Trophoblast cell (in vitro differentiated cells and primary cell): ENCODE results near the gene TACC3.

Experiments used
- DNase-seq, 2 donors: peaks; one replicate each; pipeline ENCODE4 v3.0.0-alpha.2; 2016
- H2AFZ ChIP-seq: 2 replicates; pipeline ENCODE4 v1.6.1; 2013; ENCODE audit warnings: low read length, moderate library complexity, mild to moderate bottlenecking; ENCODE audit not compliant: insufficient read depth, poor library complexity
- H2AK5ac ChIP-seq: 2 replicates; pipeline ENCODE4 v1.6.1; 2013; ENCODE audit warnings: mild to moderate bottlenecking, low read length
- H2BK120ac ChIP-seq: 2 replicates; pipeline ENCODE4 v1.6.1; 2013; ENCODE audit warnings: low read length, mild to moderate bottlenecking, moderate library complexity; ENCODE audit not compliant: insufficient read depth, poor library complexity
- H2BK12ac ChIP-seq: 2 replicates; pipeline ENCODE4 v1.6.1; 2013; ENCODE audit warnings: mild to moderate bottlenecking, low read length, moderate library complexity
- H2BK5ac ChIP-seq: 2 replicates; pipeline ENCODE4 v1.6.1; 2013; ENCODE audit warnings: low read length, low read depth, moderate library complexity, mild to moderate bottlenecking; ENCODE audit not compliant: poor library complexity
- H3K14ac ChIP-seq: 2 replicates; pipeline ENCODE4 v1.6.1; 2013; ENCODE audit warnings: mild to moderate bottlenecking, low read length
- H3K18ac ChIP-seq: 2 replicates; pipeline ENCODE4 v1.6.1; 2013; ENCODE audit warnings: mild to moderate bottlenecking, low read length
- H3K23ac ChIP-seq: 2 replicates; pipeline ENCODE4 v1.6.1; 2013; ENCODE audit warnings: low read length
- H3K27ac ChIP-seq: 2 replicates; pipeline ENCODE4 v1.5.1; 2013; ENCODE audit warnings: low read depth, mild to moderate bottlenecking, inconsistent platforms, low read length, moderate library complexity
- H3K27me3 ChIP-seq: 2 replicates; pipeline ENCODE4 v1.6.1; 2013; ENCODE audit warnings: inconsistent platforms, mild to moderate bottlenecking, low read length, moderate library complexity; ENCODE audit not compliant: insufficient read depth
- H3K36me3 ChIP-seq, 2 experiments: 1 replicate in 1 of 2; 2 replicates in 1 of 2; pipeline ENCODE4 v1.6.1; 2013; ENCODE audit warnings: low read length in 2 of 2, mild to moderate bottlenecking in 2 of 2, moderate library complexity in 1 of 2; ENCODE audit not compliant: insufficient read depth in 2 of 2, control insufficient read depth in 1 of 2
- H3K4ac ChIP-seq: 2 replicates; pipeline ENCODE4 v1.6.1; 2013; ENCODE audit warnings: low read depth, mild to moderate bottlenecking, low read length, moderate library complexity
- H3K4me1 ChIP-seq, 2 experiments: 1 replicate in 1 of 2; 2 replicates in 1 of 2; pipeline ENCODE4 v1.6.1; 2013; ENCODE audit warnings: low read length in 2 of 2, mild to moderate bottlenecking in 2 of 2, moderate library complexity in 1 of 2; ENCODE audit not compliant: insufficient read depth in 2 of 2, control insufficient read depth in 1 of 2
- H3K4me2 ChIP-seq: 2 replicates; pipeline ENCODE4 v1.6.1; 2013; ENCODE audit warnings: inconsistent platforms, mild to moderate bottlenecking, low read length, moderate library complexity
- H3K4me3 ChIP-seq: 2 replicates; pipeline ENCODE4 v1.5.1; 2013; ENCODE audit warnings: mild to moderate bottlenecking, low read depth, low read length, inconsistent platforms
- H3K79me1 ChIP-seq: one replicate; pipeline ENCODE4 v1.6.1; 2013; ENCODE audit warnings: low read length
- H3K79me2 ChIP-seq: 2 replicates; pipeline ENCODE4 v1.6.1; 2013; ENCODE audit warnings: low read length, mild to moderate bottlenecking; ENCODE audit not compliant: control insufficient read depth, insufficient read depth, poor library complexity
- H3K9ac ChIP-seq: 2 replicates; pipeline ENCODE4 v1.6.1; 2013; ENCODE audit warnings: mild to moderate bottlenecking, low read length
- H3K9me3 ChIP-seq: 2 replicates; pipeline ENCODE4 v1.6.1; 2013; ENCODE audit warnings: low read depth, mild to moderate bottlenecking, control low read depth, inconsistent platforms, low read length; ENCODE audit not compliant: insufficient read depth
- H4K12ac ChIP-seq: 2 replicates; pipeline ENCODE4 v1.6.1; 2013; ENCODE audit warnings: low read depth, mild to moderate bottlenecking, low read length, moderate library complexity
- H4K8ac ChIP-seq: 2 replicates; pipeline ENCODE4 v1.6.1; 2013; ENCODE audit warnings: low read depth, mild to moderate bottlenecking, low read length, moderate library complexity
- H4K91ac ChIP-seq: one replicate; pipeline ENCODE4 v1.6.1; 2013; ENCODE audit warnings: low read depth, mild to moderate bottlenecking, low read length, moderate library complexity
- WGBS: extraction: QIAGEN DNeasy Blood & Tissue Kit; methylation state at CpG from one replicate; pipeline ENCODE4 v1.1.7; 2013; ENCODE audit warnings: missing lambda C conversion rate; ENCODE audit not compliant: insufficient read length, insufficient coverage; ENCODE audit errors: extremely low coverage; 5-methylcytosine and 5-hydroxymethylcytosine counted together

Gene TACC3

GRCh38 chr4:1777822-1778641, 56.7 kb downstream of the TACC3 start:
- no peak overlapping the region for H3K9ac ChIP-seq
- H2BK5ac ChIP-seq, result peak overlapping the region; percentile 19
- H3K27me3 ChIP-seq, result no peaks in the 10 kb centered on the region
- H4K91ac ChIP-seq, result peak overlapping the region; percentile 78
- peak overlapping the region; percentile 17 for H3K4ac ChIP-seq
- peak overlapping the region; percentile 66 for H3K14ac ChIP-seq
- H3K4me3 ChIP-seq, result no peak overlapping the region
- H2BK120ac ChIP-seq, result peak overlapping the region; percentile 60
- no peaks in the 10 kb centered on the region for H3K9me3 ChIP-seq
- peaks cover 29% of the 10 kb centered on the region for H3K79me1 ChIP-seq
- H3K79me2 ChIP-seq, result no peaks in the 10 kb centered on the region
- H3K23ac ChIP-seq, result no peak overlapping the region
- peak overlapping the region; percentile 67 for H2AK5ac ChIP-seq
- H2BK12ac ChIP-seq, result peak overlapping the region; percentile 63
- no peak overlapping the region for H4K12ac ChIP-seq
- no peaks in the 10 kb centered on the region for H3K36me3 ChIP-seq
- peak overlapping the region; percentile 67 for H4K8ac ChIP-seq
- DNase-seq, result peak; percentile 84 to 89
- H2AFZ ChIP-seq, result peak overlapping the region; percentile 42
- peak overlapping the region; percentile 15 for H3K4me2 ChIP-seq
- H3K27ac ChIP-seq, result no peak overlapping the region
- H3K4me1 ChIP-seq, result peaks cover 31 to 42% of the 10 kb centered on the region in 2 experiments
- no CpG with 5 or more reads among the region's 27 CpGs for WGBS
- peak overlapping the region; percentile 58 for H3K18ac ChIP-seq

- no CpG with 5 or more reads among the region's 18 CpGs for WGBS
- Histone ChIP-seq H3K79me2 (no peaks in the 10 kb centered on the region), H4K91ac (peak overlapping the region; percentile 78), H2BK5ac (peak overlapping the region; percentile 19), H3K27ac (no peak overlapping the region), H3K9ac (no peak overlapping the region), H2AFZ (no peak overlapping the region), H4K12ac (no peak overlapping the region), H2BK12ac (peak overlapping the region; percentile 2), H2AK5ac (peak overlapping the region; percentile 14), H3K18ac (peak overlapping the region; percentile 58), H4K8ac (peak overlapping the region; percentile 67), H2BK120ac (peak overlapping the region; percentile 60), H3K4me3 (no peak overlapping the region), H3K4ac (peak overlapping the region; percentile 17), H3K36me3 (no peaks in the 10 kb centered on the region), H3K23ac (no peak overlapping the region), H3K9me3 (no peaks in the 10 kb centered on the region), H3K4me1 (peaks cover 31 to 42% of the 10 kb centered on the region in 2 experiments), H3K4me2 (no peak overlapping the region), H3K14ac (peak overlapping the region; percentile 66), H3K27me3 (no peaks in the 10 kb centered on the region), H3K79me1 (peaks cover 29% of the 10 kb centered on the region)
- DNase-seq, result no peak
Measured at GRCh38 chr4:1778642-1779392, 57.5 kb downstream of the TACC3 start.

GRCh38 chr4:1779588-1780382, 58.5 kb downstream of the TACC3 start:
- no CpG with 5 or more reads among the region's 18 CpGs for WGBS
- H3K36me3 ChIP-seq, result no peaks in the 10 kb centered on the region
- H3K27me3 ChIP-seq, result no peaks in the 10 kb centered on the region
- no peak overlapping the region for H3K9ac ChIP-seq
- no peak overlapping the region for H3K4me2 ChIP-seq
- H2BK12ac ChIP-seq, result no peak overlapping the region
- peaks cover 2% of the 10 kb centered on the region for H3K9me3 ChIP-seq
- peaks cover 29% of the 10 kb centered on the region for H3K79me1 ChIP-seq
- no peaks in the 10 kb centered on the region for H3K79me2 ChIP-seq
- no peak overlapping the region for H4K12ac ChIP-seq
- H2BK5ac ChIP-seq, result no peak overlapping the region
- H2BK120ac ChIP-seq, result no peak overlapping the region
- peak; percentile 55 to 66 for DNase-seq
- no peak overlapping the region for H3K27ac ChIP-seq
- H3K18ac ChIP-seq, result no peak overlapping the region
- peak overlapping the region; percentile 73 for H2AK5ac ChIP-seq
- H3K4me1 ChIP-seq, result peaks cover 31 to 42% of the 10 kb centered on the region in 2 experiments
- H2AFZ ChIP-seq, result no peak overlapping the region
- H3K4ac ChIP-seq, result no peak overlapping the region
- no peak overlapping the region for H3K14ac ChIP-seq
- peak overlapping the region; percentile 29 for H4K91ac ChIP-seq
- no peak overlapping the region for H3K4me3 ChIP-seq
- H4K8ac ChIP-seq, result no peak overlapping the region
- H3K23ac ChIP-seq, result no peak overlapping the region

GRCh38 chr4:1780435-1780834, 59.1 kb downstream of the TACC3 start:
- WGBS, result no CpG with 5 or more reads among the region's 14 CpGs
- Histone ChIP-seq H3K79me1 (peaks cover 29% of the 10 kb centered on the region), H4K12ac (no peak overlapping the region), H3K4me1 (peaks cover 31 to 42% of the 10 kb centered on the region in 2 experiments), H4K91ac (peak overlapping the region; percentile 29), H2AFZ (no peak overlapping the region), H3K4ac (no peak overlapping the region), H3K14ac (no peak overlapping the region), H2BK5ac (no peak overlapping the region), H3K4me2 (no peak overlapping the region), H3K27me3 (no peaks in the 10 kb centered on the region), H3K36me3 (no peaks in the 10 kb centered on the region), H3K9ac (no peak overlapping the region), H3K4me3 (no peak overlapping the region), H2BK12ac (no peak overlapping the region), H3K9me3 (peaks cover 2% of the 10 kb centered on the region), H3K23ac (no peak overlapping the region), H2BK120ac (no peak overlapping the region), H4K8ac (no peak overlapping the region), H3K27ac (no peak overlapping the region), H2AK5ac (peak overlapping the region; percentile 73), H3K18ac (no peak overlapping the region), H3K79me2 (no peaks in the 10 kb centered on the region)
- DNase-seq, result no peak
